Muscle of arm (tissue), 12 donors: ENCODE measurements around the gene MUS81. TPM values are rescaled to one million over a fixed set of nuclear protein-coding genes. Genes with fewer than 3 reads are reported as not detected.

ENCODE experiments used
- DNase-seq: peaks from one replicate; pipeline ENCODE4 v3.0.0-alpha.2; 2013
- polyA plus RNA-seq, 12 donors: library from polyadenylated mRNA; unstranded; fragments of 120-200 nt; gene quantifications; one replicate each; pipeline ENCODE4 v1.2.1, GENCODE V29; 2013; ENCODE audit not compliant: insufficient read length in 12 of 12

Gene MUS81
- polyA plus RNA-seq, 12 donors = 35.4 to 63.0 (median 39.4) TPM; not detected in 1

- DNase-seq = no peak
Measured at GRCh38 chr11:65871811-65872548, 11.7 kb downstream of the MUS81 start.

DNA sequence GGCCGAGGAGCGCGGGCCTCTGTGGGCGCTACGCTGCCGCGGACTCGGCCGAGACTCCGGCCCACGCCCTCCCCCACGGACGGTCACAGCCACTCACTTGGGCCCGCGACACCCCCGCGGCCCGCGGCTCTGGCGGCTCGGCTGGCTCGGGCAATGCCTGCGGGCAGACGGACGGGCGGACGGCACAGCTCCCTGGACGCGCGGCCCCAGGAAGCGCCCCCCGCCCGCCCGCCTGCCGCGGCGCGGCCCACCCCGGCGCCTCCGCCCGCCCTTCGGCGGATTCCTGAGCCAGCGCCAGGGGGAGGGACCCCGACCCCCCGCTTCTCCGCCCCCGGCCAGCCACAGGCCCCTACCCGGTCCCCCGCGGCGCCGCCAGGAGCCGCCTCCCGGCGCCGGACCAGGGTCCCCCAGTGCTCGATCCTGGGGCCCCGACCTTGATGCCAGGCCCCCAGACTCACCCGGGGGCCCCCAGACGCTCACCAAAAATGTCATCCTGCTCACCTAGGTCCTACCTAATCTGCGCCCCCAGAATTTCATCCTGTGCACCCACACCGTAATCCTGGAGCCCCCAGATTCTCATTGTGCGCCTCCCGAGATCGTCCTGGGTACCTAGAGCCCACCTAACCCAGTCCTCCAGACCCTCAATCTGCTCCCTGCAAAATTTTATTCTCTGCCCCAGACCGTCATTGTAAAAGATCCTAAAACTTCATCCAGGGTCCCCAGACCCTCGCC, 12.5 kb downstream of the MUS81 start, which contains the start of gene EFEMP2:
TSS of gene EFEMP2 (minus strand) at position 215 of the 732 bp plus-strand sequence. CDS start 446 bp downstream, outside the sequence.
- no peak for DNase-seq

DNA sequence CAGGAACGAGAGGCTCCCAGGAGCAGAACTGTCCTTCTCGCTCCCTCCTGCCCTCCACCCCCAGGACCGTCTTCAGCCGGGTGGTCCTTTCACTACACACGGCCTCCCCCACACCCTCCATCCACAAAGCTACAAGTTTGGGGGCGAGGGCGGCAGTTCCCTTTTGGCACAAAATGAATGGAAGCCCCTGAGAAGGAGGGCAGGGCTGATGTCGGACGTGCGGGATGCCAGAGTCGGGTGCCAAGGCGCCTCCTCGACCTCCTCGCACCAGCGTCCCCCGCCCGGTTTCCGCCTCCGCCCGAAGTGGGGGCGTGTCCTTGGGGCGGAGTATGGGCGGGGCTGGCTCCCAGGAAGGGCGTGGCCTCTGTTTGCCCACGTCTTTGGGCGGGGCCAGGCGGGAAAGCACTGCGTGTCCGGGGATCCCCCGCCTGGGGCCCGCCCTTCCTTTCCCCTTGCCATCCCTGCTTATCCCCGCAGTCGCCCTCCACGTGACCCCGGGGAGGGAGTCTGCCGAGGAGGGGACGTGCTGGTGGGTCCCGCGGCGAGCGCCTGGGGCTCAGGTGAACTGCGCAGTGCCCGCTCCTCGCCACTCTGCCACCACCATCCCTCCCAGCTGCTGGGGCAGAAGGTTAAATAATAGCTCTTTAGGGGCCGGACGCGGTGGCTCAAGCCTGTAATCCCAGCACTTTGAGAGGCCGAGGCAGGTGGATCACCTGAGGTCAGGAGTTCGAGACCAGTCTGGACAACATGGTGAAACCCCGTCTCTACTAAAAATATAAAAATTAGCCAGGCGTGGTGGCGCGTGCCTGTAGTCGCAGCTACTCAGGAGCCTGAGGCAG, 13.3 kb downstream of the MUS81 start:
- peak; percentile 93 for DNase-seq

GRCh38 chr11:65879617-65880016, 19.4 kb downstream of the MUS81 start, which contains the start of gene CTSW:
Gene CTSW (plus strand): TSS chr11:65879837. CDS start chr11:65879855, 18 bp downstream.
- DNase-seq = no peak

DNA sequence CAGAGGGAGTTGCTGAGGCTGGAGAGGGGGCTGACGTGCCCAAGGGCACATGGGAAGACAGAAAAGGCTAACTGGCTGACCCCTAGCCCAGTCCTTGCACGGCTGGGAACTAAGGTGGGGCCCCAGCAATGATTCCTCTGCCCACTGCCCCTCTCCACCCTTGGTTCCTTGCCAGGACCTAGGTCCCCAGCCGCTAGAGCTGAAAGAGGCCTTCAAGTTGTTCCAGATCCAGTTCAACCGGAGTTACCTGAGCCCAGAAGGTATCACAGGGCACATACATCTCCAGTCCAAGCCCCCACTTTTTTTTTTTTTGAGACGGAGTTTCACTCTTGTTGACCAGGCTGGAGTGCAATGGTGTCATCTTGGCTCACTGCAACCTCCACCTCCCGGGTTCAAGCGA, 19.8 kb downstream of the MUS81 start:
- no peak for DNase-seq

GRCh38 chr11:65880844-65881421, 20.7 kb downstream of the MUS81 start:
- no peak for DNase-seq

DNA sequence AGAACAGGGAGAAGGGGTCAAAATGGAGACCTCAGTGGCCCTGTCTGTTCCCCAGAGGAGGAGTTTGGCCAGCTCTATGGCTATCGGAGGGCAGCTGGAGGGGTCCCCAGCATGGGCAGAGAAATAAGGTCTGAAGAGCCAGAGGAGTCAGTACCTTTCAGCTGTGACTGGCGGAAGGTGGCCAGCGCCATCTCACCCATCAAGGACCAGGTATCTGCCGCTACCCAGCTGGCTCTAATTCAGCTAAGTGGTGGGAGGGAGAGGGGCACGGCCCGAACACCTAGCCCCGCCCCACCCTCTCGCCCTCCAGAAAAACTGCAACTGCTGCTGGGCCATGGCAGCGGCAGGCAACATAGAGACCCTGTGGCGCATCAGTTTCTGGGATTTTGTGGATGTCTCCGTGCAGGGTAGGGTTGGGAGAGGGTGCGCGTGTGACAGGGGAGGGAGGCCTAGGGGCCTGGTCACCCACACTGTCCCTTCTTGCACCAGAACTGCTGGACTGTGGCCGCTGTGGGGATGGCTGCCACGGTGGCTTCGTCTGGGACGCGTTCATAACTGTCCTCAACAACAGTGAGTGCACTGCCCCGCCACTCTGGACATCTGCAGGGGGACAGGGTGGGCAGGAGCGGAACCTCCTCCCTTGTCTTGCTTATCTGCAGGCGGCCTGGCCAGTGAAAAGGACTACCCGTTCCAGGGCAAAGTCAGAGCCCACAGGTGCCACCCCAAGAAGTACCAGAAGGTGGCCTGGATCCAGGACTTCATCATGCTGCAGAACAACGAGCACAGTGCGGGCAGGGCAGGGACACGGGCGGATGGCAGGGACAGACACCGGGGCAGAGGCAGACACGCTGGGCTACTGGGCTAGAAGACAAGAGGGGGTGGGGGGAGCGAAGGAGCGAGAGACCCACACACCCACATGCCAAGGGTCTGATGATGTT, 22.2 kb downstream of the MUS81 start:
- DNase-seq = no peak

GRCh38 chr11:65883058-65883761, 23.0 kb downstream of the MUS81 start:
- no peak for DNase-seq

GRCh38 chr11:65883786-65884715, 23.8 kb downstream of the MUS81 start:
- no peak for DNase-seq

GRCh38 chr11:65884716-65885092, 24.5 kb downstream of the MUS81 start:
- no peak for DNase-seq

GRCh38 chr11:65885231-65885630, 25.0 kb downstream of the MUS81 start:
- DNase-seq = no peak

DNA sequence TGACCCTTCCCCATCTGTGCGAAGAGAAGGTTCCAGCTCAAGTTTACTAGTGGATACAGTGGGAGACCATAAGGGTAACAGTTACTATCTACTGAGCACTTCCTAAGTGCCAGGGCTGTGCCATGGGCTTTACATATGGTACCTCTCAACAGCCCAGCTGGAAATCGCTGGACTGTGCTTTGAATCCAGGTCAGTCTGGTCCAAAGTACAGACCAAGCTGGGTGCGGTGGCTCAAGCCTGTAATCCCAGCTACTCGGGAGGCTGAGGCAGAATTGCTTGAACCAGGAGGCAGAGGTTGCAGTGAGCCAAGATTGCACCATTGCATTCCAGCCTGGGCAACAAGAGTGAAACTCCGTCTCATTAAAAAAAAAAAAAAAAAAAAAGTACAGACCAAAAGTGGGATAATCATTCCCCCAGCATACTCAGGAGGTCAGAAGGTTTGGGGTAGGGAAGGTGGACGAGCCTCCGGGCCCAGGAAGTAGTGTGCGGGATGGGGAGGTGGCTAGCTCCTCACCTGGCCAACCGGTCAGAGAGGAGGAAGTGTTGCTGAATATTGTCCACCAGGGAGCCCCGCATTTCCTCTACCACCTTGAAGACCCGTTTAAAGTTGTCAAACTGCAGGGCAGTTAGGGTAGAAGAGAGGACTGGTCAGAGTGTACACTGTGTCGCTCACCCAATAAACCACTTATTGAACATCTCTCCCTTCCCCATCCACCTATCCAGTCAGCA, 25.7 kb downstream of the MUS81 start:
- DNase-seq = no peak

DNA sequence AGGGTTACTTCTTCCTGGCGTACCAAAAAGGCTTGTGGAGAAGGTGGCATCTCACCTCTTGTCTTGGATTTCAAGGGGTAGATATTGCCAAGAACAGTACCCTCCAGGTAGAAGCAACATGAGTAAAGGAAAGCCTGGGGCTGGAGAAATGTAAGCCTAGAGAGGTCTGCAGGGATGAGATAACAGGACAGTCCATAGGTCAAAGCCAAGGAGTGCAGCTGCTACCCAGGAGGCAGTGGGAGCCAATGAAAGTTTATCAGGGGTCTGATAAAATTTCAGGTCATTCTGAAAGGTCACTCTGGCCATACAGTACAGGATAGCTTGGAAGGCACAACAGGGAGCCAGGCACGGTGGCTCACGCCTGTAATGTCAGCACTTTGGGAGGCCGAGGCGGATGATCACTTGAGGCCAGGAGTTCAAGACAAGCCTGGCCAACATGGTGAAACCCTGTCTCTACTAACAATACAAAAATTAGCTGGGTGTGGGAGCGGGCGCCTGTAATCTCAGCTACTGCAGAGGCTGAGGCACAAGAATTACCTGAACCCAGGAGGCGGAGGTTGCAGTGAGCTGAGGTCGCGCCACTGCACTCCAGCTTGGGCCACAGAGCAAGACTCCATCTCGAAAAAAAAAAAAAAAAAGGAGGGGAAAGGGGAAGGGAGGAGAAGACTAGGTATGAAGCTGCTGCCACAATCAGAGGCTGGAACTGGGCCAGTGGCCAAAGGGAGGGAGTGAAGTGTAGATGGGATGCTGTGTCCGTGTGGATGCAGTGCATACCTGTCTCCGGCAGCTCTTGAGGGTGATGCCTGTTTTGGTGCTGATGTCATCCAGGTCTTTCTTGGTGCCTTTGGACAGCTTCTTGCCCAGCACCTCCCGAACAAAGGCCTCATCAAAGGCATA, 26.8 kb downstream of the MUS81 start:
- DNase-seq = no peak

GRCh38 chr11:65887723-65888162, 27.5 kb downstream of the MUS81 start:
- DNase-seq = no peak

- peak; percentile 98 for DNase-seq
Measured at GRCh38 chr11:65888163-65888814, 28.1 kb downstream of the MUS81 start, which contains the start of gene FIBP. Gene FIBP (minus strand): TSS chr11:65888471. CDS start chr11:65888418, 53 bp downstream.
